ENCODE measurements around the gene MNDA.

- TF ChIP-seq EP300 (IDR thresholded peaks at IDR 0.05) (no peak), POLR2AphosphoS5 (IDR thresholded peaks at IDR 0.05) (no peak)
Observed at GRCh38 chr1:158801396-158801795, 29.8 kb upstream of the MNDA start.

Measured in stomach (tissue), 4 donors.